Panc1 (cell line): ENCODE measurements around the gene SLC22A23.

Experiments
- CTCF ChIP-seq: fragments of 450-650 bp; IDR thresholded peaks from 2 replicates; pipeline ENCODE4 v1.5.1; 2017; ENCODE audit warnings: mild to moderate bottlenecking
- POLR2AphosphoS5 ChIP-seq: IDR thresholded peaks from 2 replicates; pipeline ENCODE4 v1.6.1; 2012; ENCODE audit warnings: mild to moderate bottlenecking, low read depth, low read length, moderate library complexity

- TF ChIP-seq CTCF (no peak), POLR2AphosphoS5 (no peak)
These were observed 15.9 kb downstream of the SLC22A23 start for GRCh38 chr6:3440911-3441310.
